ENCODE data around the gene ABCA3.

The ABCA3 gene

GRCh38 chr16:2232094-2232990 lies 108.2 kb downstream of the ABCA3 start:
- no peak for DNase-seq

GRCh38 chr16:2231016-2231931 lies 109.3 kb downstream of the ABCA3 start:
- no peak for DNase-seq

- DNase-seq: no peak
Measured at GRCh38 chr16:2230376-2230775, 110.2 kb downstream of the ABCA3 start.

GRCh38 chr16:2229632-2230250 lies 110.8 kb downstream of the ABCA3 start:
- no peak for DNase-seq

- DNase-seq: no peak
Measured at GRCh38 chr16:2229091-2229490, 111.4 kb downstream of the ABCA3 start.

- DNase-seq: no peak
Measured at GRCh38 chr16:2228161-2228824, 112.2 kb downstream of the ABCA3 start.

GRCh38 chr16:2226918-2227317 lies 113.6 kb downstream of the ABCA3 start:
- no peak for DNase-seq

- no peak for DNase-seq
Measured at GRCh38 chr16:2226245-2226793, 114.2 kb downstream of the ABCA3 start.
